Psoas muscle (tissue), 8 donors: Measurements from ENCODE around the gene DIAPH3. TPM values are rescaled to one million over a fixed set of nuclear protein-coding genes. Genes with fewer than 3 reads are reported as not detected.

Experiments
- ATAC-seq, 4 donors: fragments of 200-7000 bp; cut with Tn5 transposase; one replicate each; pipeline ENCODE4 v1.9.1; 2020; ENCODE audit warnings: moderate library complexity in 3 of 4, mild to moderate bottlenecking in 2 of 4
- DNase-seq, 2 donors: peaks; one replicate each; pipeline ENCODE4 v3.0.0-alpha.2; 2020
- H3K27ac ChIP-seq: fragments of 200-600 bp; one replicate; pipeline ENCODE4 v1.8.0; 2022
- H3K27me3 ChIP-seq, 3 donors: fragments of 200-600 bp in 1 of 3; one replicate each; pipeline versions ENCODE4 v1.6.1 to v1.8.0; 2013 to 2022; ENCODE audit warnings: low read length in 2 of 3, mild to moderate bottlenecking in 2 of 3, moderate library complexity in 1 of 3; ENCODE audit not compliant: insufficient read depth in 3 of 3
- H3K36me3 ChIP-seq, 2 donors: fragments of 200-600 bp in 1 of 2; one replicate each; pipeline versions ENCODE4 v1.6.1 to v1.8.0; 2013 to 2022; ENCODE audit warnings: low read depth in 1 of 2, mild to moderate bottlenecking in 1 of 2, moderate library complexity in 1 of 2; ENCODE audit not compliant: insufficient read depth in 1 of 2
- H3K4me1 ChIP-seq: fragments of 200-600 bp; one replicate; pipeline ENCODE4 v1.8.0; 2022
- H3K4me3 ChIP-seq: fragments of 200-600 bp; one replicate; pipeline ENCODE4 v1.8.0; 2022; ENCODE audit warnings: mild to moderate bottlenecking
- H3K9me3 ChIP-seq: fragments of 200-600 bp; one replicate; pipeline ENCODE4 v1.8.0; 2022
- WGBS, 3 donors: extraction: QIAGEN DNeasy Blood & Tissue Kit; methylation state at CpG; one replicate each; pipeline versions ENCODE4 v1.1.6 to v1.1.7; 2013; 5-methylcytosine and 5-hydroxymethylcytosine counted together
- intact Hi-C, 2 donors: fragments of 100-400 bp; cut with DNase I; formaldehyde crosslinking; loops; one replicate each; pipeline versions ENCODE4 v1.11.0 to v1.14.2; 2022
- polyA plus RNA-seq, 3 donors: library from polyadenylated mRNA; stranded (reverse); fragments of 200-250 nt; gene quantifications; one replicate each; pipeline ENCODE4 v1.2.3, GENCODE V29; 2013
- total RNA-seq, 4 donors: library from RNA; stranded (reverse); fragmentation: NEBNext Ultra II Directional in 2 of 4; extraction: Animal tissue kit (Norgen Biotek cat#: 25700) in 2 of 4; gene quantifications; one replicate each; pipeline versions ENCODE4 v1.2.1 to v1.2.4, GENCODE V29; 2021 to 2023
- TF ChIP-seq, protein P1 (sequence below): fragments of 200-600 bp; IDR thresholded peaks from one replicate; pipeline ENCODE4 v1.8.0; 2022; ENCODE audit warnings: antibody characterized with exemption
- donor health status: healthy with polysubstance abuse.
- donor health status: DM: no; HTN: no; CAD: no; lungs with moderate emphysema.
- donor health status: Bipolar disorder and iron deficiency.
- donor health status: healthy.
- donor health status: DM: yes; HTN: yes; CAD: no.
- donor health status: DM: no; HTN: no; CAD: no.
- donor health status: DM: no; HTN: no; CAD: no.
- donor health status: DM: yes; HTN: yes; CAD: no.

The DIAPH3 gene
- total and polyA plus RNA-seq, 7 donors: 0.03 to 0.10 (median 0.08) TPM; not detected in 4

GRCh38 chr13:59861676-59862075 lies 302.1 kb downstream of the DIAPH3 start:
- Histone ChIP-seq H3K36me3 (no peaks in the 10 kb centered on the region), H3K9me3 (no peaks in the 10 kb centered on the region), H3K4me3 (no peak overlapping the region), H3K4me1 (no peaks in the 10 kb centered on the region), H3K27me3 (no peaks in the 10 kb centered on the region), H3K27ac (no peak overlapping the region)
- no peak for ATAC-seq
- DNase-seq: no peak
- 84 to 87% (median 86%) methylated on average over 4 of the region's 4 CpGs for WGBS, 3 donors
- TF ChIP-seq, protein P1, sequence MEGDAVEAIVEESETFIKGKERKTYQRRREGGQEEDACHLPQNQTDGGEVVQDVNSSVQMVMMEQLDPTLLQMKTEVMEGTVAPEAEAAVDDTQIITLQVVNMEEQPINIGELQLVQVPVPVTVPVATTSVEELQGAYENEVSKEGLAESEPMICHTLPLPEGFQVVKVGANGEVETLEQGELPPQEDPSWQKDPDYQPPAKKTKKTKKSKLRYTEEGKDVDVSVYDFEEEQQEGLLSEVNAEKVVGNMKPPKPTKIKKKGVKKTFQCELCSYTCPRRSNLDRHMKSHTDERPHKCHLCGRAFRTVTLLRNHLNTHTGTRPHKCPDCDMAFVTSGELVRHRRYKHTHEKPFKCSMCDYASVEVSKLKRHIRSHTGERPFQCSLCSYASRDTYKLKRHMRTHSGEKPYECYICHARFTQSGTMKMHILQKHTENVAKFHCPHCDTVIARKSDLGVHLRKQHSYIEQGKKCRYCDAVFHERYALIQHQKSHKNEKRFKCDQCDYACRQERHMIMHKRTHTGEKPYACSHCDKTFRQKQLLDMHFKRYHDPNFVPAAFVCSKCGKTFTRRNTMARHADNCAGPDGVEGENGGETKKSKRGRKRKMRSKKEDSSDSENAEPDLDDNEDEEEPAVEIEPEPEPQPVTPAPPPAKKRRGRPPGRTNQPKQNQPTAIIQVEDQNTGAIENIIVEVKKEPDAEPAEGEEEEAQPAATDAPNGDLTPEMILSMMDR: no peak
- intact Hi-C loops: no loop called here

GRCh38 chr13:59856281-59856810 lies 307.4 kb downstream of the DIAPH3 start:
- no peaks in the 10 kb centered on the region for H3K27me3 ChIP-seq
- no peak overlapping the region for H3K27ac ChIP-seq
- H3K36me3 ChIP-seq: no peaks in the 10 kb centered on the region
- ATAC-seq (no peak), DNase-seq (no peak)
- intact Hi-C loops: no loop called here
- TF ChIP-seq, protein P1: no peak
- no peak overlapping the region for H3K4me3 ChIP-seq
- H3K9me3 ChIP-seq: no peaks in the 10 kb centered on the region
- no peaks in the 10 kb centered on the region for H3K4me1 ChIP-seq

DNA sequence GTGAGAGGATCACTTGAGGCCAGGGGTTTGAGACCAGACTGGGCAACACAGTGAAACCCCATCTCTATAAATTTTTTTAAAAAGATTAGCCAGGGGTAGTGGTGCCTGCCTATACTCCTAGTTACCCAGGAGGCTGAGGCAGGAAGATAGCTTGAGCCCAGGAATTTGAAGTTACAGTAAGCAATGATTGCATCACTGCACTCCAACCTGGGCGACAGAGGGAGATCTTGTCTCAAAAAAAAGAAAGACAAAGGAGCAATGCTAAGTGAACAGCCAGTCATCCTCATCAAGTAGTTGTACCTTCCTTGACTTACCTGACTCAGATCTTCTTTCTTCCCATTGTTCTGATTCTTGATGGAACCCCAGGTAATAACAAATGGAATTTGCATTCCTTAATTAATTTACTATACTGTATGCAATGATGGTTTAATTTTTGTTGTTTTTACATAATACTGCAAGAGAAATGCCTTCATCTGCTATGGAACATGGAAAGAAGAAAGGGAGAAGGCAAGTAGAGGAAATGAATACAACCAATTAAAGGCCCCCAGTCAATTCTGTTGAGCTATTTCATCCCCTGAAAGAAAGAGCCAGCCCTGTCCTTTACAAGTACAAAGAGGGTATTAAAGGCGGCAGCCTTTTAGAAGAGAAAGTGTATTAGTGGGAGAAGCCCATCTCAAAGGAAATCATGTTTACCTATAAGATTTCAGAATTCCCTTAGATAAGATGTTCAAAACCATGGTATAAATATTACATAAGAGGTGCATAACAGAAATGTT lies 316.7 kb downstream of the DIAPH3 start:
- intact Hi-C loops: no loop called here
- 88 to 98% (median 91%) methylated on average over 2 of the region's 2 CpGs for WGBS, 3 donors
- no peak overlapping the region for H3K4me3 ChIP-seq
- no peaks in the 10 kb centered on the region for H3K4me1 ChIP-seq
- H3K27ac ChIP-seq: no peak overlapping the region
- H3K36me3 ChIP-seq: no peaks in the 10 kb centered on the region
- no peaks in the 10 kb centered on the region for H3K27me3 ChIP-seq
- TF ChIP-seq, protein P1: no peak
- no peaks in the 10 kb centered on the region for H3K9me3 ChIP-seq
- ATAC-seq (no peak), DNase-seq (no peak)

DNA sequence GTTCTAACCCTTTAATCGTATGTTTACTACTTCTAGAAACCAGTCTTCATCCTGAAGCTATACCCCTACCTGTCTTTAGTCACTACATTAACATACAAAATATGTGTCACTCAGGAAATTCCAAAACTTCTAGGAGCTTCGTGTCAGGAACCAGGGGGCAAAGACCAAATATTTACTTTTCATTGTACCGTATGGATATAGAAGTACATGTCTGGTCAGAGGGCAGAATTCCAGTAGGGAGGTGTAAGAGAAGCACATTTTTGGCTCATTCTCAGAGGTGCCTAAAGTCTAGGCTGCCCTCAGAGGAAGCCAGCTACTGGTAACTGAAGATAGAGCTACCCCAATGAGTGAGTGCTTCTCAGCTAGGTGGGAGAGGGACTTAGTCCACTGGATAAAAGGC lies 320.7 kb downstream of the DIAPH3 start:
- no peak for ATAC-seq
- intact Hi-C loops: no loop called here
- 86 to 96% (median 93%) methylated on average over 3 of the region's 3 CpGs for WGBS, 3 donors

More for the DNA sequence above, 320.7 kb downstream of the DIAPH3 start:
- DNase-seq: no peak
- TF ChIP-seq, protein P1: no peak
- Histone ChIP-seq H3K27ac (no peak overlapping the region), H3K9me3 (no peaks in the 10 kb centered on the region), H3K4me3 (no peak overlapping the region), H3K27me3 (no peaks in the 10 kb centered on the region), H3K36me3 (no peaks in the 10 kb centered on the region), H3K4me1 (no peaks in the 10 kb centered on the region)
